Endometrial microvascular endothelial cells (primary cell): ENCODE data around the gene ARHGAP45. TPM values are rescaled to one million over a fixed set of nuclear protein-coding genes. Genes with fewer than 3 reads are reported as not detected.

Experiments
- in situ Hi-C: cut with HindIII; loops from 2 replicates; pipeline ENCODE4 v1.10.0; 2017; ENCODE audit warnings: low sequenced_read_pairs, low pct_unique_long_range_greater_than_20kb; ENCODE audit errors: inconsistent ontology term
- total RNA-seq: library from RNA; depleted of rRNA; stranded (reverse); fragments of >200 nt; gene quantifications from one replicate; pipeline ENCODE4 v1.2.3, GENCODE V29; 2015; ENCODE audit errors: inconsistent ontology term

The ARHGAP45 gene
- total RNA-seq, 1 donor from 2014 or later = 14.0 TPM

DNA sequence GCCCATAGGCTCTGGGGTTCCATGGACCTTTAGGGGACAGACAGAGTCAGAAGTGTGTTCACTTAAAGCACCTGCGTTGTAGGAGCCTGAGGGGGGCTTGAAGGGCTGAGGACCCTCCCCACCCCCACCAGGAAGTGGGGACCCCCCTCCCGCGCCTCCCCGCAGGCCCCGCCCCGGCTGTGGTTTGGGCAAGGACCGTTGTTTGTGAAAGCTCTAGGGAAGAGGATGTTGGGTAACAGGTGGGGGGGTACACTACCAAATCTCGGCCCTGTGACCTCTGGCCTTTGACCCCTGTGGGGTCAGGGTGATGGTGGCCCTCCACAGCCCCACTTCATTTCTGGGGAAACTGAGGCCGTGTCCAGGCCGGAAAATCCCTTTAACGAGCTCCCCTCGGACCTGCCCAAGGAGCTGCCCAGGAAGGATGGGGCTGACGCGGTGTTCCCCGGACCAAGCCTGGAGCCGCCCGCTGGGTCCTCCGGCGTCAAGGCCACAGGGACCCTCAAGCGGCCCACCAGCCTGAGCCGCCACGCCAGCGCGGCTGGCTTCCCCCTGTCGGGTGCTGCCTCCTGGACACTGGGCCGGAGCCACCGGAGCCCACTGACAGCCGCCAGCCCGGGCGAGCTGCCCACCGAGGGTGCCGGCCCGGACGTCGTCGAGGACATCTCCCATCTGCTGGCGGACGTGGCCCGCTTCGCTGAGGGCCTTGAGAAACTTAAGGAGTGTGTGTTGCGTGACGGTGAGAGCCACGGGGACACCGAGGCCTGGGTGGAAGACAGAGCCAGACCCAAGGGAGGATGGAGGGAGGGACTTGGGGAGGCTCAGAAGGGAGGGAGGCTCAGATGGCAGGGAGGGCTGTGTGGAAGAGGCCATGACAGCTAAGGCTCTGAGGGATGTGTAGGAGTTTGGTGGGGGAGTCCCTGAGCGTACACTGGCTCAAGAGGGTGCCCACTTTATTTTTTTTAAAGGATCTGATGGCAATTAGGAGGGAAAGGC is 1.3 kb downstream of the ARHGAP45 start:
- in situ Hi-C loops = no loop called here

GRCh38 chr19:1069009-1069779 is 2.2 kb downstream of the ARHGAP45 start:
- in situ Hi-C loops = no loop called here

DNA sequence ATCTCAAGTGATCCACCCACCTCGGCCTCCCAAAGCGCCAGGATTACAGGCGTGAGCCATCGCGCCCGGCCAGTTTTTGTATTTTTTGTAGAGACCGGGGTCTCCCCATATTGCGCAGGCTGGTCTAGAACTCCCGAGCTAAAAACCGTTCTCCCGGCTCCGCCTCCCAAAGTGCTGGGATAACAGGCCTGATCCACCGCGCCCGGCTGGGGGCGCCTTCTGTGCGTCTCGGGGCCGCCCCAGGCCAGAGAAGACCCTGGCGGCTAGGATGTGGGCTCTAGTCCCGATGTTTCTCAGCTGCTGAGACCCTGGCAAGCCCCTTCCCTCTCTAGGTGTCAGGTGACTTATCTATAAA is 3.6 kb downstream of the ARHGAP45 start:
- in situ Hi-C loops = no loop called here

DNA sequence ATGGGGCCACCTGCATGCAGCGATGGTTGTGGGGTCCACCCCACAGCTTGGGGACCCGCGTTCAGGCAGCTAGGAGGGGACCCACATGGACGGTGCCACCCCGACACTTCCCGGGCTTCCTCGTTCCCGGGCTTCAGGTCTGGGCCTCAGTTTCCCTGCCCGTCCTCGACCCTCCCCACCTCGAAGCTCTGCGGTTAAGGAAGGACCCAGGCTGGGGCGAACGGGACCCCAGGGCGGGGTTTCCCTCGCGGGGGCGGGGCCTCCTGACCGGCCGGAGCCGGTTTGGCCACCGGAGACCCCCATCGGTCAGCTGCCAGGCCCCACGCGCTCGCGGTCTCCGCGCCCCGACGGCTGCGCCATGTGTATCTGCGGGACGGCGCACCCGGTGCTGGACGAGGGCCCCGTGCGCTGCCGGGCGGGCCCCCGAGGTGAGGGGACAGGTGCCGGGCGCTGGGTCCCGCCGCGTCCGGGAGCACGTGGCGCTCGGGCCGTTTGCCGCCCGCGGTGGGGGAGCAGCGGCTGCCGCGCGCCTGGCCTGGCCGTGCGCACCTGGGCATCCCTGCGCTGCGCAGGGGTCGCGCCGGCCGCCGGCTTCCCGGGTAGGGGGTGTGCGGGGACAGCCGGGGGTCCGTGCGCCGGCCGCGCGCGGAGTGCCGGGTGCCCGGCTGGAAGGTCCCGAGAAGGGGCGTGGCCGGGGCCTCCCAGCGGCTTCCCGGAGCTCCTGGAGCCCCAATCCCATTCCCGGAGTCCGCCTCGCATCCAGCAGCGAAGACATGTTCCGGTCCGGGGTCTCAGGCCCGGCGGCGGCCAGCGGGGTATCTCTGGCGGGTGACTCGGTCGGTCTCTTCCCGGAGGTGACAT is 4.2 kb downstream of the ARHGAP45 start:
- in situ Hi-C loops = no loop called here

- in situ Hi-C loops = no loop called here
These were observed 5.5 kb downstream of the ARHGAP45 start for GRCh38 chr19:1072371-1073015.

- in situ Hi-C loops = no loop called here
These were observed 6.3 kb downstream of the ARHGAP45 start for GRCh38 chr19:1073063-1073955.

DNA sequence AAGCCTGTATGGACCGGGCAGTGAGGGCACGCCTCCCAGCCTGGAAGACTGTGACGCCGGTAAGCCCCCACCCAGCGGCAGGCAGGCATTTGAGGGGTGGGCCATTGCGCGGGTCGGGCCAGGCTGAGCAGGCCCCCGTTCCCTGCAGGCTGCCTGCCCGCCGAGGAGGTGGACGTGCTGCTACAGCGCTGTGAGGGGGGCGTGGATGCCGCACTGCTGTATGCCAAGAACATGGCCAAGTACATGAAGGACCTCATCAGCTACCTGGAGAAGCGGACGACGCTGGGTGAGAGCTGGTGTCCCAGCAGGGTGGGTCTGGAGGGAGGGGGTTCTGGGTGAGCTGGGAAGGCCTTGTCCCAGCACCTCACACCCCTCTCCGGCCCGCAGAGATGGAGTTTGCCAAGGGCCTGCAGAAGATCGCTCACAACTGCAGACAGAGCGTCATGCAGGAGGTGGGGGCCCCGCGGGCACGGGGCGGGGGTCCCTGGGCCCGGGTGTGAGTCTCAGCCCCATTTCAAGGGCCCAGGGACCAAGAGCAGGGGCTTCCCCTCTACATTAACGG is 7.1 kb downstream of the ARHGAP45 start:
- in situ Hi-C loops = no loop called here

- in situ Hi-C loops = no loop called here
These were observed 7.7 kb downstream of the ARHGAP45 start for GRCh38 chr19:1074544-1075283.

- in situ Hi-C loops = no loop called here
These were observed 9.0 kb downstream of the ARHGAP45 start for GRCh38 chr19:1076046-1076386.

DNA sequence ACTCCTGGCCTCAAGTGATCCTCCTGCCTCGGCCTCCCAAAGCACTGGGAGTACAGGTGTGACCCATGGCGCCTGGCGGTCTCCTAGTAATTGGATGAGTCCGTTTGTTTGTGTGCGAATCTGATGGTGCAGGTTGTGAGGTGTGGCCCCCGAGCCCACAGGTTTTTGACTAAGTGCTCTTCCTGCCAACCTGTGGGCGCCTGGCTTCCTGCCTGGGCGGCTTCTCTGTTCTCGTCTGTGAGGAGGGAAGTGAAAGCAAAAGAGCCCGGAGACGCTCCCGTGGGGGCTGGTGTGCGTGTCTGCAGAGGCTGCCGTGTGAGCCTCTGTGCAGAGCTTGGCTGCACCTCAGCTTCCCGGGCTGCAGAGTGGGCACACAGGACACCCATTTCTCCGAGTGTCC is 10.0 kb downstream of the ARHGAP45 start:
- in situ Hi-C loops = no loop called here

GRCh38 chr19:1079566-1080111 is 12.7 kb downstream of the ARHGAP45 start:
- in situ Hi-C loops = no loop called here

DNA sequence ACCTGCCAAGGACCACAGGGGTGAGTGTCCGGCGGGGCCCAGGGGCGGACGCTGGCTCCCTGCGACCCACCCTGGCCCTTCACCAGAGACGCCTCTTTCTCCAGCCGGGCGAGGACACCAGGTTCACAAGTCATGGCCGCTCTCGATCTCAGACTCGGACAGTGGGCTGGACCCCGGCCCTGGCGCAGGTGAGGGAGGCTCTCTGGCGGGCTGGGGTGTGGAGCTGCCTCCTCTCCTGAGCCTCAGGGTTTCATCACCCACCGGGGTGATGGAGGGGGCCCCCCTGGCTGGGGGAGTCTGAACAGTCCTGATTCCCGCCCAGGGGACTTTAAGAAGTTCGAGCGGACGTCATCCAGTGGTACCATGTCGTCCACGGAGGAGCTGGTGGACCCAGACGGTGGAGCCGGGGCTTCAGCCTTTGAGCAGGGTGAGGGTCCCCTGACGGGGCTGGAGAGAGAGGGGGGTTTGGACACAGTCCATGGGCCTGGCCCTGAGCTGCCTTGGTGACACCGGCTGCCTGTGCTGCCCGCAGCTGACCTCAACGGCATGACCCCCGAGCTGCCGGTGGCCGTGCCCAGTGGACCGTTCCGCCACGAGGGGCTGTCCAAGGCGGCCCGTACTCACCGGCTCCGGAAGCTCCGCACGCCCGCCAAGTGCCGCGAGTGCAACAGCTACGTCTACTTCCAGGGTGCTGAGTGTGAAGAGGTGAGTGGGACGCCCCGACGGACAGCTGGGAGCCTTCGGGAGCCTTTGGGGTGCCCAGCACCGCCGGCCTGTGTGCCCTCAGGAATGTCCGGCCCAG is 13.6 kb downstream of the ARHGAP45 start:
- in situ Hi-C loops = no loop called here

- in situ Hi-C loops = no loop called here
These were observed 14.6 kb downstream of the ARHGAP45 start for GRCh38 chr19:1081301-1082164.

DNA sequence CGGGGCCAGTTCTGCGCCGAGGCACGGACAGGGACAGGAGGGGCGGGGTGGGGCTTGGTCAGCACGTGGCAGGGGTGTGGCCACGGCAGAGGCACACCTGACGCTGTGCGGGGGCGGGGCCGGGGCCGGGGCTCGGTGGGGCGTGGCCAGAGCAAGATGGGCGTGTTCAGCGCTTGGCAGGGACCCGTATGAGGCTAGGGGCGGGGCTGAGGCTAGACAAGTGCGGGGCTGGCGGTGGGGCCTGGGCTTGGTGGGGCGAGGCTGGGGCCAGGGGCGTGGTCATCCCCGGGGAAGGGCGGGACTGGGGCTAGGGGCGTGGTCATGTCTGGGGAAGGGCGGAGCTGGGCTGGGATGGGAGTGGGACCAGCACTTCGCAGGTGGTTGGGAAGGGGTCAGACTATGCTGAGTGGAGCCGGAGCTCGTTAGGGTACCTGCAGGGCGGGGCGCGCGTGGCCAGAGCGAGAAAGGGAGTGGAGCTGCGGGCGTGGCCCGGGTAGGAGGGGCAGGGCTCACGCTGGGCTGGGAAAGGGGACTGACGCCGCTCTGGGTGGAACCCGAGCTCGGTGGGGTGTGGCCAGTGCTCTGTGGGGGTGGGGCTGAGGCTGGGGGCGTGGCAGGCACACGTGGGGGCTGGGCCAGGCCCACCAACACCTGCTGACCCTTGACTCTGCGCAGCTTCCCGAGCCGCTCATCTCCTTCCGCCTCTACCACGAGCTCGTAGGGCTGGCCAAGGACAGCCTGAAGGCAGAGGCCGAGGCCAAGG is 15.4 kb downstream of the ARHGAP45 start:
- in situ Hi-C loops = no loop called here
